ENCODE data around the gene ADPRH.
"Not testable (repeated sequence)": the region's sequence is repeated elsewhere in the genome, so short reads cannot be mapped to it uniquely, and the experiment has no call there.

The ADPRH gene

DNA sequence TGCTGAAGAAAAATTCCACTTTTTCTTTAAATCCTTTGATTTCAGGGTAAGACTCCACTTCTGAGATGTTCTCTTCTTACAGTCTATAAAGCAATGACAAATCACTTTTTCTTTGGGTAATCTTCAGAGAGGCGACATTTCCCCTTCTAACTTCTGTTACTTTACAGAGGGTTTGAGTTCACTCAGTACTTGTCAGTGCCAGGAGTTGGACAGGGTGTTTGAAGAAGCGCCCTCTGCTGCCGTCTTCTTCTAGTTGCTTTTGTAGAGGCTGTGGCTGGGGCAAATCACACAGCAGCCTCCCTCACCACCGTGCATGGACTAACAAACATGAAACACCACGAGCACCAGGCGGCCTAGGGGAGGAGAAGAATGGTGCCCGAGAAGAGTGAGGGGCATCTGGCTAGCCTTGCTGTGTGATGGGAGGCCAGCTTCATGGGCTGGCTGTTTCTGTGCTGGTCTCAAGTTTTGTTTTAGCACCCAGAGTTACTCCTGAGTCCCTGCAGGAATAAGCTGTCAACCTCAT lies 19.8 kb upstream of the ADPRH start, which contains the start of gene CD80:
Gene CD80 (minus strand): TSS at position 174 of the 523 bp plus-strand sequence. CDS start 1,886 bp downstream, outside the sequence.
- DNase-seq, result peak in 10 of 56 donors; percentile 1 to 48 (median 8)

GRCh38 chr3:119560160-119560559 lies 19.1 kb upstream of the ADPRH start:
- DNase-seq, result no peak

- no peak for DNase-seq
These were observed 16.9 kb upstream of the ADPRH start for GRCh38 chr3:119562307-119562961.

DNA sequence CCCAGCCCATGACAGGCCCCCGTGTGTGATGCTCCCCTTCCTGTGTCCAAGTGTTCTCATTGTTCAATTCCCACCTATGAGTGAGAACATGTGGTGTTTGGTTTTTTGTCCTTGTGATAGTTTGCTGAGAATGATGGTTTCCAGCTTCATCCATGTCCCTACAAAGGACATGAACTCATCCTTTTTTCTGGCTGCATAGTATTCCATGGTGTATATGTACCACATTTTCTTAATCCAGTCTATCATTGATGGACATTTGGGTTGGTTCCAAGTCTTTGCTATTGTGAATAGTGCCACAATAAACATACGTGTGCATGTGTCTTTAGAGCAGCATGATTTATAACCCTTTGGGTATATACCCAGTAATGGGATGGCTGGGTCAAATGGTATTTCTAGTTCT lies 16.0 kb upstream of the ADPRH start:
- DNase-seq, result not testable (repeated sequence)

DNA sequence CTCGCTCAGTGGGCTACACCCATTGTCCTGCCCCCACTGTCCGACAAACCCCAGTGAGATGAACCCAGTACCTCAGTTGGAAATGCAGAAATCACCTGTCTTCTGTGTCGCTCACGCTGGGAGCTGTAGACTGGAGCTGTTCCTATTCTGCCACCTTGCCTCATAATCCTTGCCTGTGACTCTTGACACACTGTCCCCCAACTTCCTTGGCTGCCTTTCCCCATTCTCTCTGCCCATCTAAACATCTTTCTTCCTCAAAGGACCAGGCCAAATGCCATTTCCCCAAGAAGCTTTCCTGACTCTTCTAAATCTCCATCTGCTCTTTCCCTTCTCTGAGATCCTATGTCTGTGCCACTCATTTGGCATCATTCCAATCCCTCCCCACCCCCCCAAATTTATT lies 10.1 kb upstream of the ADPRH start:
- no peak for DNase-seq

DNA sequence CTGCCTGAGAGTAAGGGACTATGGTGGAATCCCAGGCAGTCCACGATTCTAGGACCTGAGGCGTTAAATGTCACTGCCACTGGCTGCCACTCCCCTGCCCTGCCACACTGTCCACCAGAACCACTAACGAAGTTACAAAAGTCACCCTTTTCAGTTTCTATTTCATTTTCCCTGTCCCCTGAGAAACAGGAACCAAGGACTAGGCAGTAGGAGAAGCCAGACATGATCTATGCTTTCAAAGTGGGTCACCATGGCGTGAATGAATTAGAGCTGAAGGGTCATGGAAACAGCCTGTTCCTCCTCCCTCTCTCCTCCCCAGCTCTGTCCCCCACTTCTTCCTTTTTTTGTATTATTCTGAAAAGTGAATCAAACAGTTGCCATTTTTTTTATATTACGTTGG lies 9.1 kb upstream of the ADPRH start:
- no peak for DNase-seq

- no peak for DNase-seq
These were observed 8.1 kb upstream of the ADPRH start for GRCh38 chr3:119571230-119571629.

GRCh38 chr3:119571688-119572087 lies 7.6 kb upstream of the ADPRH start:
- no peak for DNase-seq

DNA sequence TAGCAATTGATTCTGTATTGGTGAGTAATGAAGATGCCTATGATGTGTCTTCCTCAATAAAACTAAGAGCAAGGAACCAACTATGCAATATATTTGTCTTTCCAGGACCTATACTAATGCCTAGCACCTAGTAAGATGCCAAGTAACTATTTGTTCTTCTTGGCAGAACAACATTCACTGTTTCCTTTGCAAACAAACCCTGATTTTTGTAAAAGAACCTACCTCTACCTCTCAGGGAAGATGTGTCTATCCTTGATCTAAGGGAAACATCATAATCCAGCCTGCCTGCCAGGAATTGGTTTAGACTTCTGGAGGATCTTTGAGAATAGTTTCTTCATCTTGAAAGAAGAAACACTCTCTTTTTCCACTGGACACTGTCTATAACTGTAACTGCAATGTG lies 3.8 kb upstream of the ADPRH start:
- no peak for DNase-seq

DNA sequence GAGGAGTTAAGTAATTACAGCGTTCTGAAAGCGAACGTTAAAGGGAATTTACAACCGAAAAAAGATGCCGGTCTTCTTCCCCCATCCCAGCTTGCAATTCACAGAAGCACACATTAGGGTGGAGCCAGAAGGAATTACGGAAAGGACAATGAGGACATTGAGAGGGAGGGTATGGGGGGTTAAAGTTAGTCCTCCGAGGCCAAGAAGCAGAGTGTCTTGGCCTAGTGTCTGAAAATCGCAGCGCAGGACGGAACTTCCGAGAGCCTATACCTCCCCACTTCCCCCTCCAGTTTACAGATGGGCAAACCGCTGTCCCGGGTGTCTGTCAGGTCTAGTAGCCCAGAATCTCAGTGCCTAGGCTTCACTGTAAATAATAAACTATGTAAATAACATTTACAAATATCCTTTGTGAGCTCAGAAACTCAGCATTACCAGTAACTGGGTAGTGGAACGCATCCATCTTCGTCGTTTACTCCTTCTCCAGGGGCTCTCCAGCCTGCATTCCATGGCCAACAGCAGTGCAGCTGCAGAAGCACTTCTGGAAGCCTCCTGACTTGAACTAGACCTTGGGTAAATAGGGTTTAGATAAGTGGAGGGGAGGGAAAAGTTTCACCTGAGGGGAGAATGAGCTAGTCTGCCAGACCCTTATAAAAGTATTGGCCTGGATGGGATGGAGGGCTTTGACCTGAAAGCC lies 922 bp downstream of the ADPRH start:
- DNase-seq, result peak in 3 of 56 donors; percentile 5 to 11 (median 6)

- DNase-seq, result no peak
These were observed 2.9 kb downstream of the ADPRH start for GRCh38 chr3:119582178-119582577.

- no peak for DNase-seq
These were observed 5.9 kb downstream of the ADPRH start for GRCh38 chr3:119585208-119585607.

- no peak for DNase-seq
These were observed 6.7 kb downstream of the ADPRH start for GRCh38 chr3:119585856-119586570.

- no peak for DNase-seq
These were observed 7.5 kb downstream of the ADPRH start for GRCh38 chr3:119586733-119587172.

GRCh38 chr3:119588112-119588511 lies 8.8 kb downstream of the ADPRH start:
- peak in 5 of 56 donors; percentile 3 to 21 (median 7) for DNase-seq

- no peak for DNase-seq
These were observed 9.9 kb downstream of the ADPRH start for GRCh38 chr3:119589102-119589773.

GRCh38 chr3:119590706-119591105 lies 11.4 kb downstream of the ADPRH start:
- no peak for DNase-seq

DNA sequence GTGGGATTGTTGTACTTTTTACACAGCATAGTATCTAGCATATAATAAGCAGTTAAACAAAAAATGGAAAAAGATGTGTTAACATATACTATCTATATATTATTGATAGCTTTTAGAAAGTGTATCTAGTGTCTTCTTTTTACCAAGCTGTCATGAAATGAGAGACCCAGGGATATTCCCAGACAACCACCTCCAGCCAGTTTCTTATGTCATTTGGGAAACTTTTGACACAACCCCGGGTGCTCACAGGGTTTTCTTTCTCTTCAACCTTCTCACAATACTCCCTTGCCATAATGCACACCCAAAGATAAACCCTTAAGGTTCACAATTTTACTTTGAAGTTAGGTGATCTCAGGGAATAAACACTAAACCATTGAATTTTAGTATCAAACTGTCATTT lies 13.6 kb downstream of the ADPRH start:
- no peak for DNase-seq

DNA sequence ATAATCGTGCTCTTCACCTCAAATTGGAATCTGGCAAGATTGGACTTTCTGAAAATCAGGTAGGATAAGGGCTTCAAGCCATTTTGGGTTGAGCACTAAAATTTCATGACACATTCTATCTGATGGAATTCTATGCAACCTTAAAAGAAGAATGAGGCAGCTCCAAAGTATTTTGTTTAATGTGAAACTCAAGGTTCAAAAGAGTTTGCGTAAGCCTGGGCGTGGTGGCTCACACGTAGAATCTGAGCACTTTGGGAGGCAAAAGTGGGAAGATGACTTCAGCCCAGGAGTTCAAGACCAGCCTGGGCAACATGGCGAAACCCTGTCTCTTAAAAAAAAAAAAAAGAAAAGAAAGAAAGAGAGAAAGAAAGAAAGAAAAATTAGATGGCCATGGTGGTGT lies 14.8 kb downstream of the ADPRH start:
- DNase-seq, result no peak

DNA sequence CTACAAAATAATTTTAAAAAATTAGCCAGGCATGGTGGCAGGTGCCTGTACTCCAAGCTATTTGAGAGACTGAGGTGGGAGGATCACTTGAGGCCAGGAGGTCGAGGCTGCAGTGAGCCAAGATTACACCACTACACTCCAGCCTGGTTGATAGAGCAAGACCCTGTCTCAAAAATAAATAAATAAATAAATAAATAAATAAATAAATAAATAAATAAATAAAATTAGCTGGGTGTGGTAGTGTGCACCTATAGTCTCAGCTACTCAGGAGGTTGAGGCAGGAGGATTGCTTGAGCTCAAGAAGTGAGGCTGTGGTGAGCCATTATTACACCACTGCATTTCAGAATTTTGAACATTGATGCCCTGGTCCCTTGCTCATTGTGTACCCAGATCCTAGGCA lies 15.6 kb downstream of the ADPRH start:
- not testable (repeated sequence) for DNase-seq

- peak in 9 of 56 donors; percentile 2 to 29 (median 7) for DNase-seq
These were observed 16.5 kb downstream of the ADPRH start for GRCh38 chr3:119595639-119596334.
